Loucy (cell line): ENCODE data around the gene PHF21B.

Experiments used
- H2AFZ ChIP-seq: fragments of 200-600 bp; sonication (generic); 2 replicates; pipeline ENCODE4 v1.6.0; 2016; ENCODE audit warnings: antibody characterized with exemption, mild to moderate bottlenecking, low read length, moderate library complexity
- H3F3A ChIP-seq: fragments of 200-600 bp; 2 replicates; pipeline ENCODE4 v1.6.0; 2016; ENCODE audit warnings: antibody characterized with exemption, low read depth, mild to moderate bottlenecking
- H3K27me3 ChIP-seq: fragments of 200-600 bp; sonication (generic); 2 replicates; pipeline ENCODE4 v1.6.1; 2014; ENCODE audit warnings: low read length, mild to moderate bottlenecking; ENCODE audit not compliant: insufficient read depth, poor library complexity, severe bottlenecking
- H3K36me3 ChIP-seq: fragments of 200-600 bp; sonication (generic); 2 replicates; pipeline ENCODE4 v1.6.1; 2016; ENCODE audit warnings: low read length; ENCODE audit not compliant: insufficient read depth
- H3K4me1 ChIP-seq: fragments of 200-600 bp; sonication (generic); 2 replicates; pipeline ENCODE4 v1.5.1; 2014; ENCODE audit warnings: low read length, mild to moderate bottlenecking; ENCODE audit not compliant: insufficient read depth, poor library complexity, severe bottlenecking
- H3K4me2 ChIP-seq: fragments of 200-600 bp; sonication (generic); 2 replicates; pipeline ENCODE4 v1.6.0; 2014; ENCODE audit warnings: antibody characterized with exemption, low read length, low read depth, mild to moderate bottlenecking; ENCODE audit not compliant: poor library complexity, severe bottlenecking
- H3K4me3 ChIP-seq: fragments of 200-600 bp; sonication (generic); 2 replicates; pipeline ENCODE4 v1.5.1; 2014; ENCODE audit warnings: low read length, mild to moderate bottlenecking, mixed read lengths; ENCODE audit not compliant: poor library complexity, severe bottlenecking
- H3K79me2 ChIP-seq: fragments of 200-600 bp; sonication (generic); 2 replicates; pipeline ENCODE4 v1.6.1; 2014; ENCODE audit warnings: low read length; ENCODE audit not compliant: insufficient read depth
- H3K9ac ChIP-seq: fragments of 200-600 bp; sonication (generic); 2 replicates; pipeline ENCODE4 v1.6.0; 2014; ENCODE audit warnings: mild to moderate bottlenecking, low read depth, low read length, moderate library complexity; ENCODE audit not compliant: poor library complexity, severe bottlenecking
- H3K9me2 ChIP-seq: fragments of 200-600 bp; sonication (generic); replicated peaks from 2 replicates; pipeline ENCODE4 v1.6.1; 2016; ENCODE audit warnings: low read depth, low read length, mixed read lengths
- H3K9me3 ChIP-seq: fragments of 200-600 bp; sonication (generic); 2 replicates; pipeline ENCODE4 v1.6.1; 2014; ENCODE audit warnings: mild to moderate bottlenecking, antibody characterized with exemption, low read length, low read depth; ENCODE audit not compliant: insufficient read depth
- H4K20me1 ChIP-seq: fragments of 200-600 bp; sonication (generic); 2 replicates; pipeline ENCODE4 v1.6.0; 2014; ENCODE audit warnings: antibody characterized with exemption, low read length, mild to moderate bottlenecking; ENCODE audit not compliant: insufficient read depth, poor library complexity, severe bottlenecking
- CTCF ChIP-seq: fragments of 200-600 bp; sonication (generic); conservative IDR thresholded peaks from 2 replicates; pipeline ENCODE4 v1.5.1; 2014; ENCODE audit warnings: mild to moderate bottlenecking, antibody characterized with exemption, low read length
- EZH2phosphoT487 ChIP-seq: fragments of 200-600 bp; IDR thresholded peaks from 2 replicates; pipeline ENCODE4 v1.6.1; 2018; ENCODE audit warnings: antibody characterized with exemption, mild to moderate bottlenecking, moderate library complexity, borderline replicate concordance

PHF21B gene

GRCh38 chr22:44992166-44992565 lies 17.6 kb downstream of the PHF21B start:
- H2AFZ ChIP-seq = no peak overlapping the region
- peaks cover 37% of the 10 kb centered on the region for H3K4me1 ChIP-seq
- TF ChIP-seq EZH2phosphoT487 = no peak
- TF ChIP-seq CTCF = no peak
- peaks cover 18% of the 10 kb centered on the region; the same call in 1 of the 2 replicates for H3K79me2 ChIP-seq
- H3K4me2 ChIP-seq = no peak overlapping the region
- no peaks in the 10 kb centered on the region for H3K9me3 ChIP-seq
- H3K27me3 ChIP-seq = no peaks in the 10 kb centered on the region
- no peaks in the 10 kb centered on the region for H3F3A ChIP-seq
- no peaks in the 10 kb centered on the region for H4K20me1 ChIP-seq
- H3K4me3 ChIP-seq = no peak overlapping the region
- H3K9me2 ChIP-seq = no peaks in the 10 kb centered on the region
- H3K9ac ChIP-seq = no peak overlapping the region
- no peaks in the 10 kb centered on the region for H3K36me3 ChIP-seq

GRCh38 chr22:44991218-44991617 lies 18.6 kb downstream of the PHF21B start:
- Histone ChIP-seq H3K4me3 (no peak overlapping the region), H3K4me1 (peaks cover 28% of the 10 kb centered on the region), H3F3A (no peaks in the 10 kb centered on the region), H2AFZ (no peak overlapping the region), H3K4me2 (no peak overlapping the region), H3K79me2 (peaks cover 18% of the 10 kb centered on the region; the same call in 1 of the 2 replicates), H3K27me3 (no peaks in the 10 kb centered on the region), H3K9ac (no peak overlapping the region), H3K9me2 (no peaks in the 10 kb centered on the region), H3K36me3 (no peaks in the 10 kb centered on the region), H3K9me3 (no peaks in the 10 kb centered on the region), H4K20me1 (no peaks in the 10 kb centered on the region)
- TF ChIP-seq CTCF (no peak), EZH2phosphoT487 (no peak)

- Histone ChIP-seq H2AFZ (no peak overlapping the region), H3K9ac (no peak overlapping the region), H3K4me2 (no peak overlapping the region), H3K27me3 (no peaks in the 10 kb centered on the region), H3K4me1 (peaks cover 24% of the 10 kb centered on the region), H4K20me1 (no peaks in the 10 kb centered on the region), H3K79me2 (peaks cover 18% of the 10 kb centered on the region; the same call in 1 of the 2 replicates), H3K9me3 (no peaks in the 10 kb centered on the region), H3K4me3 (no peak overlapping the region), H3K36me3 (no peaks in the 10 kb centered on the region), H3F3A (no peaks in the 10 kb centered on the region), H3K9me2 (no peaks in the 10 kb centered on the region)
- TF ChIP-seq EZH2phosphoT487 = no peak
- no peak for TF ChIP-seq CTCF
Measured at GRCh38 chr22:44990810-44991209, 19.0 kb downstream of the PHF21B start.
